GM10248 (cell line): ENCODE results near the gene ZFAND3.

Source experiments
- CTCF ChIA-PET: fragments of 300-600 bp; sonication (Branson Sonifier 250); formaldehyde crosslinking; extraction: SDS; loops from one replicate; lab custom pipeline; 2021; ENCODE audit warnings: antibody characterized with exemption; lab: Yijun Ruan, JAX
- POLR2A ChIA-PET: fragments of 350-650 bp; sonication (Branson Sonifier 250); formaldehyde crosslinking; extraction: SDS; loops from one replicate; lab custom pipeline; 2020; ENCODE audit warnings: antibody characterized with exemption; lab: Yijun Ruan, JAX
- DNase-seq: peaks from one replicate; pipeline ENCODE4 v3.0.0; 2012; ENCODE audit errors: extremely low spot score
- TF ChIP-seq, protein P1 (sequence below): IDR thresholded peaks from 2 replicates; pipeline ENCODE4 v1.5.1; 2012; ENCODE audit warnings: mild to moderate bottlenecking, low read depth; ENCODE audit errors: extremely low read depth, missing control alignments, control extremely low read depth

The ZFAND3 gene

DNA sequence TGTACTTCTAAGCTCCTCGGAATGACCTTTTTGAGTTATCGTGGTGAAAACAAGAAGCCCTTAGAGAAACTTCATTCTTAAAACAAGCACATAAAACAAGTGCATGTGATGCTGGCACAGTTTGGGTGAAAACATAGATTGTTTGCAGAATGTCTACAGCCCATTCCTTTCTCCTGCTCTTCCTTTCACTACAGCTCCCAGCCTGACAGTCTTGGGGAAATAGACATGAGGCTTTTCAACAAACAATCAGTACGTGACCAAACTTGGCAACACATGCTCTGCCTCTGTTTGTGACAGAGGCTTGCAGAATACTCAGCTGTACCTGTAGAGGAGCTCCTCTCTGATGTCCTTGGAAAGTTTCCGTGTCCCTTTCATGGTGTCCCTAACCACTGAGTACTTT, 321.6 kb downstream of the ZFAND3 start:
- ChIA-PET POLR2A (no interaction called here), CTCF (no interaction called here)
- TF ChIP-seq, protein P1, sequence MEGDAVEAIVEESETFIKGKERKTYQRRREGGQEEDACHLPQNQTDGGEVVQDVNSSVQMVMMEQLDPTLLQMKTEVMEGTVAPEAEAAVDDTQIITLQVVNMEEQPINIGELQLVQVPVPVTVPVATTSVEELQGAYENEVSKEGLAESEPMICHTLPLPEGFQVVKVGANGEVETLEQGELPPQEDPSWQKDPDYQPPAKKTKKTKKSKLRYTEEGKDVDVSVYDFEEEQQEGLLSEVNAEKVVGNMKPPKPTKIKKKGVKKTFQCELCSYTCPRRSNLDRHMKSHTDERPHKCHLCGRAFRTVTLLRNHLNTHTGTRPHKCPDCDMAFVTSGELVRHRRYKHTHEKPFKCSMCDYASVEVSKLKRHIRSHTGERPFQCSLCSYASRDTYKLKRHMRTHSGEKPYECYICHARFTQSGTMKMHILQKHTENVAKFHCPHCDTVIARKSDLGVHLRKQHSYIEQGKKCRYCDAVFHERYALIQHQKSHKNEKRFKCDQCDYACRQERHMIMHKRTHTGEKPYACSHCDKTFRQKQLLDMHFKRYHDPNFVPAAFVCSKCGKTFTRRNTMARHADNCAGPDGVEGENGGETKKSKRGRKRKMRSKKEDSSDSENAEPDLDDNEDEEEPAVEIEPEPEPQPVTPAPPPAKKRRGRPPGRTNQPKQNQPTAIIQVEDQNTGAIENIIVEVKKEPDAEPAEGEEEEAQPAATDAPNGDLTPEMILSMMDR = no peak
- DNase-seq = no peak

DNA sequence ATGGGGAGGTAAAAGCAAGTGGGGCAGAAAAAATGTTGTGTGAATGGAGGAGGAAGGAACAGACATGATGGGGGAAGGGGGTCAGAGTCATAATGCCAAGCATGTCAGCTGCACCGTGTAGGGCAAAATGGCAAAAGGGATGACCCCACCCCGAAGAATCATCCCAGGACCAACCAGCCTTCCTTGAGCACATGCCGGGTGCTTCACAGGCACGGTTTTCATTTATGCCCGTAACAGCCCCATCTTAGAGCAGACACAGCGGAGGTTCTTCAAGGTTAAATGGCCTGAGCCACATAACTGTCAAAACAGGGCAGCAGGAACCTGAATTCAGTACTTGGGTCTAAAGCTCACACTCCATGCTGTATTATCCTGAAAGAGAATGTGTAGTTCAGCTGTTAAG, 322.2 kb downstream of the ZFAND3 start:
- DNase-seq = no peak
- POLR2A ChIA-PET = no interaction called here
- TF ChIP-seq, protein P1 = no peak
- CTCF ChIA-PET = interaction anchor here (1.3 kb wide), 1 partner anchor 10 kb away, joined by 4 read pairs; no protein-coding TSS in a partner anchor

DNA sequence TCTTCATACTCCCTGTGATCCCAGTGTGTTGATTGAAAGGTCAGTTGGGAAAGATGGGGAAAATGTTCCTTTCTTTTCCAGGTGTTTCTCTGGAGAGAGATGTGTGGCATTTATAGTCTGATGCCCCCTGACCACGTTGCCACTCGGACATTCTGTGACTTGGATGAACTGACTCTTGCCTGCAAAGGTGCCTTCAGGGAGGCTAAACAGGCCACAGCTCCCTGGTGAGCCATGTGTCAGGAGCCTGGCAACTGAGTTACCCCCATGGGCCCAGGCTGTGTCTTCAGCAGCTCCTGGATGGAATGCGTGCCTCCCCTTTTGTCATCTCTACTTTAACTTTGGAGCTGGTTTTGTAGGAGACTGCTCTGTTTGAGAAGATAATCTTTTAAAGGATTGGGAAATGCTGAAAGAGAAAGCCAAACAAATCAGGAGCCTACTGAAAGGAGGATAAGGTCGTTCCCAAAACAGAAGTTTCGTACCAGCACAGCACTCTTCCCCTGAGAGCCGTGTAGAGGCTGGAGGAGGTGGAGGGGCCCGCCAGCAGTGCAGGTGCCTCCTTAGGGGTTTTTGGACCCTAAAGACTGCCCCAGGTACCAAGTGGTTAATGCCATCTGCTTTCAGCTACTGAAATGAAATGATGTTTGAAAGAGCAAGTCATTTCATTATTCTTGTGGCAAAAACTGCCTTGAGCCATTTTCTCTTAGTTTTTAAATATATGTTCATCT, 322.8 kb downstream of the ZFAND3 start:
- POLR2A ChIA-PET = no interaction called here
- TF ChIP-seq, protein P1 = no peak
- CTCF ChIA-PET = interaction anchor here (1.3 to 3.2 kb wide), 4 partner anchors 8 to 17 kb away, joined by 4 to 14 read pairs (median 5); no protein-coding TSS in a partner anchor
- DNase-seq = no peak

- no peak for DNase-seq
- ChIA-PET CTCF (interaction anchor here (1.3 to 3.2 kb wide), 5 partner anchors 8 to 18 kb away, joined by 3 to 14 read pairs (median 5); no protein-coding TSS in a partner anchor), POLR2A (no interaction called here)
- TF ChIP-seq, protein P1 = no peak
Measured at GRCh38 chr6:38143191-38144150, 323.9 kb downstream of the ZFAND3 start.

- no peak for DNase-seq
- TF ChIP-seq, protein P1 = no peak
- POLR2A ChIA-PET = no interaction called here
- CTCF ChIA-PET = interaction anchor here (1.5 to 3.2 kb wide), 3 partner anchors 10 to 19 kb away, joined by 3 to 14 read pairs (median 5); no protein-coding TSS in a partner anchor
Measured at GRCh38 chr6:38144365-38144945, 324.9 kb downstream of the ZFAND3 start.
